PFSK-1 (cell line): ENCODE data around the gene ATAD2B.

Experiments used
- POLR2AphosphoS5 ChIP-seq: IDR thresholded peaks from 2 replicates; pipeline ENCODE4 v1.6.1; 2012; ENCODE audit warnings: low read depth, mild to moderate bottlenecking, control low read depth, low read length, moderate library complexity
- REST ChIP-seq, 2 experiments: IDR thresholded peaks; 2 replicates each; pipeline versions ENCODE4 v1.6.1 to v1.8.0; 2011 to 2012; ENCODE audit warnings: low read depth in 2 of 2, low read length in 2 of 2, control low read depth in 1 of 2, inconsistent platforms in 1 of 2, mild to moderate bottlenecking in 1 of 2, moderate library complexity in 1 of 2; ENCODE audit not compliant: insufficient read depth in 1 of 2

- no peak for TF ChIP-seq REST (IDR thresholded peaks at IDR 0.05; ENCODE audit: insufficient read depth in 1 of 2, low read depth in 2 of 2, low read length in 2 of 2)
- TF ChIP-seq POLR2AphosphoS5: no peak
Observed at GRCh38 chr2:23827287-23827686, 99.6 kb downstream of the ATAD2B start.
